CD4-positive, alpha-beta T cell treated with Interleukin-4 for 4 hours (primary cell): Measurements from ENCODE around the gene PPP2CA.
"Not testable (repeated sequence)": the region's sequence is repeated elsewhere in the genome, so short reads cannot be mapped to it uniquely, and the experiment has no call there.

Experiments used
- DNase-seq: peaks from one replicate; pipeline ENCODE4 v3.0.0-alpha.2; 2020

The PPP2CA gene

DNA sequence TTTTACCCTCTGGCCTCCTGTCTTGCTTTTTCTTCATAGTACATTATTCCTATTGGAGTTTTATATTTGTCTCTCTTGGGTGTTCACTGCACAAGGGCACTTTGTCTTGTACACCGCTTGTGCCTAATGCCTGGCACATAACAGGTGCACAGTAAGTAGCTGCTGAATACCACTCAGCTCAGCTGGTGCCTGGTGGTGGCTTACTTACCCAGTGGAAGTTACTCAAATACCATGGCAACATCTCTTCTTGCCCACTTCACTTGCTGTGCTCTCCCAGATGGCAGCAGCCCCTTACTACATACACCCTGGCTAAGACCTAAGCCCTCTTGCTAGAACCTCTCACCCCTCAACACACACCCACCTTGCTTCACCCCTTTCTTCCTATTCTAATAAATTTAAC lies 37.8 kb downstream of the PPP2CA start:
- DNase-seq: no peak

DNA sequence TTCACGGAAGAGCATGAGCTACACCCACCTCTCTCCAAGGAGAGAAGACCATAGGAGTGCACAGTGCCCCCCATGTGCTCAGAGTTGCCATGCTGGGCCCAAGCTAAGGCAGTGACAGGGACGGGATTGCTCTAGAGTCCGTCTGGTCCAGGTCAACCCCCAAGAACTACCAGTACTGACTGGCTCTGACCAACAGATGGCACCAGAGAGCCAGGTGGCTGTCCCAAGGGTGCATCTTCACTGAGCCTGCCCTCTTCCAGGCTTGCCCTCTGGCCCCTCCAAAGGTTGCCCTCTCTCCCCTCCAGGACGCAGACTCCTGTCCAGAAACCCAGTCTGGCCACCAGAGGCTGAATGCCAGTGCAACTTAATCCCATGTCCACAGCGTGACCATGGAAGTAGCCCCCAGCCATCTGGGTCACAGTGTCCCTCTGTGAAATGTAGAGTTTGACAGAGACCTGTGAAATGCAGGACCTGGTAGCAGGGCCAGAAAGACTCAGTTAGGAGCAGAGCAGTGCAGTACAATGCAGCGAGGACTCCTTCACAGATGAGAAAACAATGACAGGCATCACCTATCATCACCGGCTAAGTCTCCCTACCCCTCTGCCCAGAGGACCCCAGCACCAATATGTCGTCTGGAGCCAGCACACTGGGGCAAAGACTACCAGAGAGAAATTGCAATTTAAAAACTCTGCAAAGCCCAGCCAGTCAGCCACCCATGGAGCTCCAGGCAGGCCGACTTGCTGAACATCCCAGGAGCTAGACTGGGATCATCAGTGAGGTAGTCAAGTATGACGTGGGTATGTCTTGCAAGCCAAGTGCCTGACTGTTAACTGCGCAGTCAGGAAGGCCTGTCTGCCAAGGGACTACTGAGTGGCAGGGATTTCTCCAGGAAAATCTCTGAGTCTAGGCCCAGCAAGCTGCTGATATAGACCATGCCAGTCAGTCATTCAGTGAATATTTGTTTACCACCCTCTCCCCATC lies 41.4 kb downstream of the PPP2CA start:
- peak; percentile 74 for DNase-seq

DNA sequence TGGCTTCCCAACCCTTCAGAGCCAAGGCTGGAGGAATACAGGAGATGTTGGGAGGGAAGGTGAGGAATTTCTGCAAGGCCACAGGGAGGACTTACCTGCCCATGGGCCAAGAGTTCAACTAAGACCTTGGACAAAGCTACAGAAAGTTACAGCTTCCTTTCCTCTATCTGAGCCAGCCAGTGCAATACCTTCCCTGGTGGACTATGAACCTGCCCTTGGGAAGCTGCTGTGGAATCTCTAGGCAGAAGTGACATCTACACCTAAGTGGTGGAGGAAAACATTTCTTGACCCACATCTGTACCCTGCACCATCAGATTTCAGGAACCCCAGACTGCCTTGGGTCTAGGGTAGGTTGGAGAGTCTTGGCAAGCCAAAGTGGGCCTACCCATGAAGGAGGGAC lies 42.4 kb downstream of the PPP2CA start:
- DNase-seq: no peak

DNA sequence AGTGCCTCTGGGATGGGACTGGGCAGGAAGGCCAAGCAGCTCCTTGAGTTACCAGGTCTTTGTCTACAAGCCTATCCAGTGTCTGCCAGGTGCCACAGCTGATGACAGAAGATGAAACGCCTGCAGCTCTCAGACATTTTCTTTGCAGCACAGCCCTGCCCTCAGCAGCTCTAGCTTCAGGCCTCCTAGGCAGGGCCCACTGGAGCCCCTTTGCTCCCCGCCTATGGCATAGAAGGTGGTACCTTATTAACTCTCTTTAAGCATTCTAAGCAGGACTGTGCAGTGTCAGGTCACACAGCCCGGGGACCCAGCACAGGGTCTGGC lies 47.8 kb downstream of the PPP2CA start:
- DNase-seq: no peak

DNA sequence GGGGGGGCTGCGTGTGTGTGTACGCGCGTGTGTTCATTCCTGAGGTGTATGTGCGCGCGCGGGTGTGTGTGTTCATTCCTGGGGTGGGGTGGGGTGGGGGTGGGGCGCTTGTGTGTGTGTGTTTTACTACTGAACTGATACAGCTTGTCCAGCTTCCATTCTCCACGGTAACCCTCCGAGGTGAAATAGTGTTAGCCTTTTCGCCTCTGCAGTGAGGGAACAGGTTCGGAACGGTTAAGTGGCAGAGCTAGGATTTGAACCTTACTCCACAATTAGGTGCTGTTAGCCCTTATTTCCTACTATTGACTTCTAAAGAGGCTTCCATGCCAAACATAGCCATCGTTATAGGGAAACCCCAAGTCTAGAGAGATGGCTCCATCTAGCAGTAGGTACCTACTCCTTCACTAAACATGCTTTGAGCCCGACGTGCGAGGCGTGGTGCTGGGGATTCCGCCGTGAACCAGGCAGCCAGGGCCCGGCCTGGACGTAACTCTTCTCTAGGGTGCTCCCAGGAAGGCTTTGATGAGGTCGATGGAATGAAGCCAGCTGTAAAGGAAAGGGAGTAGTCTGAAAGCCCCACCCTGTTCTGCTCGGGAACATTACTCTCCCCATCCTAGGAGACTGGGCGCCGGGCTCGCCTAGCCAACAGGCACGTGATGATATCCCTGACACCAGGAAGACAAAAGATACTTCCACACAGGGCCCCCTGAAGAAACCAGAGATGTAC lies 48.3 kb downstream of the PPP2CA start:
- peak; percentile 6 for DNase-seq

DNA sequence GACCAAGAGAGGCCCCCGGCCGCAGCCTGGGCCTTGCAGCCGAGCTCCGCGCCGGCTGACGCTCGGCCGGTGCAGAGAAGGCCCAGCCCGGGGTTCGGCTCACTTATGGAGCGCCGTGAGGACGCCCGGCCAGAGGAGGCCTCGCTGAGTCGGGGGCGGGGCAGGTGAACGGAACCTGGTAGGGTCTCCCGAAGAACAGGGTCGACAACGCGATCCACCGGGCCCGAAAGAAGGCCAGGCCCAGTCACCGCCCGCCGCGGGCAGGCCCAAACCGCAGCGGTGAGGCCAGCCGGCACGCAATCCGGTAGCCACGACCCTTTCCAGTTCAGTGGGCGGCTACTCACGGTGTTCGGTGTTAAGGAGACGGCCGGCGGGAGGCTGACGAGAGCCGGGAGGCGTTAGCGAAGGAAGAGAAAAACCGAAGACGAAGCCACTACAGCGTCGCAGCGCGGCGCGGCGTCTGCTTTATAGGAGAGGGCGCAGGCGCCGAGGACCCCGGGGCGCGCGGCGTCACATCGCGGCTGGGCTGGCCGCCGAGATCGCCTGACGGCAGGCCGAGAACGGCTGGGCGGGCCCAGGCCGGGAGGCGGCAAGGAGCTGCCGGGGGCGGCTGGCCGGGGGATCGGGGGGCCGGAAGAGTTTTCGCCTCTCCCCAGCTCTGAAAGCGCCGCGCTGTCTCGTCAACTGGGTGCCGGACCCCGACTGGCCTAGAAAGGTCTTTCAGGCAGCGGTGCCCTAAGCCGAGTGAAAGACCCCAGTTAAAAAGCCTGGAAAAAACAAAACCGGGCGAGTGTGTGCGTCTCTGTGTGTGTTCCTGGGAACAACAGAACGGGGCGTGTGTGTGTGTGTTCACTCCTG lies 49.1 kb downstream of the PPP2CA start, which contains the start of gene SKP1:
TSS of gene SKP1 (minus strand) at position 440 of the 858 bp plus-strand sequence. CDS start 2,928 bp downstream, outside the sequence.
- peak; percentile 83 for DNase-seq

DNA sequence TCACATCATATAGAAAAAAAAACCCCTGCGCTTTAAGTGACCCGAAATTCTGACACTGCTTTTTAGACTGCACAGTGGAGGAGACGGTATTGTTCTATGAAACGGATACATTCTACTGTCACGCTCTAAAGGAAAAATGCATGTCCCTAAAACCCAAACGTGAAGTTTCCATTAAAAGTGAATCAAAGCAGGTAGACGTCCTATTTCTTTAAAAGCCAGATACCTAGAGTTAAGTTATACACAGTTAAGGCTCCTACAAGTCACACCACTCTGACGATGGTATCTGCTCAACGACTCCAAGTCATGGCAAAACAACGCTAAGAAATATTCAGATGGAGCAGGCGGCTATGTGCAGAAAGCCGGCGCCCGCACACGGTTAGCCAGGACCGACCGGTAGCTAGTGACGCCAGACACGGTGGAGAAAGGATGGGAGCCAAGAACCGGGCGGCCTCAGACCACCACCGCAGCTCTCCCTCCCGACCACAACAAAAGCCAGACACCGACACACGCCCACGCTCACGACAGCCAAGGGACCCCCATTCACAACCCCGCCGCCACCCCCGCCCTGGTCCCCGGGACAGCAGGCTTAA lies 49.9 kb downstream of the PPP2CA start:
- no peak for DNase-seq

DNA sequence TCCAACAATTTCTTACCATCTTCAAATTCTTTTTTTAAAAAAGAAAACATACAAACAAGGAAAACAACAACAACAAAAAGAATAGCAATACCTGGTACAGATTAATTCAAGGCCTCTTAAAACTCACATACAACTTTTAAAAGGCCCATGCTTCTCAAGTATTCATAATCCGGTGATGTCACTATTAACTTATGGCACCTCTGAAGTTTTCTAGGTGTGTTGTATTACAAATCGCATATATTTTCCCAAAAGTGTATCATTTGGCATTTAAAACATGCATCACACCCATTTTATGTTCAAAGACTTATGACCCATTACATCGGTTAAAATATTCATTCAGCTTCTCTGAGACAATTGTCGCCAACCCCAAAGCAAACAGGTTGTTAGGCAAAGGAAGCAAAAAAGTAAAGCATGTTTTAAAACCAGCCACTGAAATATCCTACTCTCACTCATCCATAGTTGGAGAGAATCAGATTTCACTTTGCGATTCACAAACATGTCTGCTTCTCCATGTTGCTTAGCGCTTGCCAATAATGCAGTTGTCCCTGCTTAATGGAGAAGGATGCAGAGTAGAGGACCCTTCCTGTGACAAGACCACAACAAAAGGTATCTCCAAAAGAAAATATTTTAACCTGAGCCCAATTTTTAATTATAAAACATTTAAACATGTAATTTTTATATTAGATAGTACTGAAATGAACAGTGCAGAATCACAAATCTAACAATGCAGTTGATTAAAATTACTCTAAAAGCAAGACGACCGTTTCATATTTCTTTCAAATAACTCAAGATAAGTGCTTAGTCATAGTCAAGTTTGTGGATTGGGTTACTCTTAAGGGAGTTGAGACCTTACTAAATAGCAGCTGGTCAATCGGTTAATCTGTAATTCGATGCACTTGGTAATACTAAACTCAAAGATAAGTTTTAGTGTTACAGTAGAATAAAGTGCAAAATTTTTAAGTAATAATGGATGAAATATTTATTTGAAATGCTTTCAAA lies 50.7 kb downstream of the PPP2CA start:
- peak; percentile 10 for DNase-seq

DNA sequence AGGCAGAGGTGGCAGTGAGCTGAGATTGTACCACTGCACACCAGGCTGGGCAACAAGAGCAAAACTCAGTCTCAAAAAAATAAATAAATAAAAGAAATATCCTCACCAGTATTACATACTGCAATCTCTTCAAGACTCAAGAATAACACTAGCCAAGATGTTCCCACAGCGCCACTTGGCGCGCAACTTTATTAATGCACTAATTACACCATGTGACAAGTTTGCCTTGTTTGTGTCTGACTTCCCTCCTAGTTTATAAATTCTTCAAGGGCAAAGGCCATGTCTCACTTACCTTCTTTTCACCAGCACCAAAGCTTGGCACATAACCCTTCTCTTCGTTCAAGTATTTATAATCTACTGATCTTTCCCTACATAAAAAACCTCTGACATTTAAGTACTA lies 53.9 kb downstream of the PPP2CA start:
- no peak for DNase-seq

DNA sequence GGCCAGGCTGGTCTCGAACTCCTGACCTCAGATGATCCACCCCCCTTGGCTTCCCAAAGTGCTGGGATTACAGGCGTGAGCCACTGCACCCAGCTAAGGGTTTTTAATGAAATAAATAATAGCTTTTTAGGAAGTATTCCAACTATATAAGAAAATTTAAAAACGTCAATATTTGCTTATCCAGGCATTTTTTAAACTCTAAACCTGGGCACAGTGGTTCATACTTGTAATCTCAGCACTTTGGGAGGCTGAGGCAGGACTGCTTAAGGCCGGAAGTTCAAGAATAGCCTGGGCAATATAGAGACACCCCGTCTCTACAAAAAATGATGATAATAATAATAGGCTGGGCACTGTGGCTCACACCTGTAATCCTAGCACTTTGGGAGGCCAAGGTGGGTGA lies 63.3 kb downstream of the PPP2CA start:
- DNase-seq: no peak

DNA sequence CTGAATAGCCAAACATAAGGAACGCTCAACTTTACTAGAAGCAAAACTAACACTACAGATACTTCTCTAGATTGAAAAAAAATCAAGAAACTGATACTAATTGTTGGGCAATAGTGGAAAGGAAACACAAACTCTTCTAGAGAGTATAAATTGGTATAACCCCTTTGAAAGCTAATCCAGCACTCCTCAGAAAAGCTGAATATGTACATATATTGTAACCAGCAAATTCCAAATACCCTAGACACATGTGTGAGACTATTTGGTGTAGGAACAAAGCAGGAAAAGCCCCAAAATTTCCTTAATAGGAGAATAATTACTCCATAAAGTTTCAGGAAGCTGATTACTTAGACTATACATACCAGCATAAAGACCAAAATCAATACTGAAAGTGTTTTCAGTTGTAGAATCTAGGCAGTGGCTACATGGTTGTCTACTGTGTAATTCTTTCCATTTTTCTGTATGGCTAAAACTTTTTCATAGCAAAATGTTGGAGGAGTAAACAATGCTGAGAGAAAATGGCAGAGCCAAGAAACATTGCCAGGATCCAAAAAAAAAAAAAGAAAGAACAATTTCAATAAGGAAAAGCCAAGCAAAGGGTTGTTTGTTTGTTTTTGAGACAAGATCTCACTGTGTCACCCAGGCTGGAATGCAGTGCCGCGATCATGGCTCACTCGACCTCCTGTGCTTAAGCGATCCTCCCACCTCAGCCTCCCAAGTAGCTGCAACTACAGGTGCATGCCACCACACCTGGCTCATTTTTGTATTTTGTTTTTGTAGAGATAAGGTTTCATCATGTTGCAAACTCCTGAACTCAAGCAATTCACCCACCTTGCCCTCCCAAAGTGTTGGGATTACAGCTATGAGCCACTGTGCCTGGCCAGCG lies 64.1 kb downstream of the PPP2CA start:
- no peak for DNase-seq

DNA sequence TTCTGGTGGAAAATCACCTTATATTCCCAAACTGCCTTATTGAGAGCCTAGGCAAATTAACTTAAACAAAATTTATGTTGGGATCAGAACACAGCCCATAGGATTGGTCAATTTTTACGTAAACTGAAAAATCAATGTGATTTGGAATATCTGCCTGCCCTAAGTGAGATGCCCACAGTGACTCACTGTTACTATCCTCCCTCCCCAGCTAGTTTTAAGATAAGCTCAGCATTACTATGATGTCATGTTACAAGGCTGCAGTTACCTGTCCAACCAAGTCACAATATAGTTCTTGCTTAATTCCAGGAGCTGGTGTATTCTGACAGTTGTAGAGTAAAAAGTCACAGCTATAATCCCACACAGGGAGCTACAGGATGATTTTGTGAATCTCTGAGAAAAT lies 72.2 kb downstream of the PPP2CA start:
- DNase-seq: no peak

DNA sequence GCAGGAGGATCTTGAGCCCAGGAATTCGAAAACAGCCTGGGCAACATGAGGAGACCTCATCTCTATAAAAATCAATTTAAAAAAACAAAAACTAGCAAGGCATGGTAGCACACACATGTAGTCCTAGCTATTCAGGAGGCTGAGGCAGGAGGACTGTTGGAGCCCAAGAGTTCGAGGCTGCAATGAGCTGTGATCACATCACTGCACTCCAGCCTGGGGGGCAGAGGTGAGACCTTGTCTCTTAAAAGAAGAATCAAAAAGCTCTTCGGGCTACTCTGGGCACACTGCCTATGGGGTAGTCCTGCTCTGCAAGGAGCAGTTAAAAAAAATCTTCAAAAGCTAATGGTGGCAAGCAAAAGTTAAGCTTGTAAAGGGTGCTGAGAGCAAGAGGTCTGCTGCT lies 72.6 kb downstream of the PPP2CA start:
- DNase-seq: no peak

DNA sequence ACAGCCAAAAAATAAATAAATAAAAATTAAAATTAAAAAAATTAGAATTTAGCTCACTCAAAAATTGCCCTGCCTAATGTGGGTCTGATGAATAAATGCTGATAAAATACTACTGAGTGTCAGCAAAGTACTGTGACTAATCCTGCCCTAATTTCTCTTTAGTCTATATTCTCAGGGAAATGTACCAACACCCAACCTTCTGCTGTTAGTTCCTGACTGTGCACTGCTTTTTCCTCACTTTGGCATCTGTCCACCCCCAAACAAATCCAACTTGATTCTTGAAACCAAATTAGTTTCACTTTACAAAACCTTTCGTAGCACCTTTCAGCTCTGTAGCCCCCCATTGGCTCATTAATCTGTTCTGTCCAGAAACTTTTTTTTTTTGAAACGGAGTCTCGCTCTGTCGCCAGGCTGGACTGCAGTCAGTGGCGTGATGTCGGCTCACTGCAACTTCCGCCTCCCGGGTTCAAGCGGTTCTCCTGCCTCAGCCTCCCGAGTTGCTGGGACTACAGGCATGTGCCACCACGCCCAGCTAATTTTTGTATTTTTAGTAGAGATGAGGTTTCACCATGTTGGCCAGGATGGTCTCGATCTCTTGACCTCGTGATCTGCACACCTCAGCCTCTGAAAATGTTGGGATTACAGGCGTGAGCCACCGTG lies 73.6 kb downstream of the PPP2CA start:
- not testable (repeated sequence) for DNase-seq

DNA sequence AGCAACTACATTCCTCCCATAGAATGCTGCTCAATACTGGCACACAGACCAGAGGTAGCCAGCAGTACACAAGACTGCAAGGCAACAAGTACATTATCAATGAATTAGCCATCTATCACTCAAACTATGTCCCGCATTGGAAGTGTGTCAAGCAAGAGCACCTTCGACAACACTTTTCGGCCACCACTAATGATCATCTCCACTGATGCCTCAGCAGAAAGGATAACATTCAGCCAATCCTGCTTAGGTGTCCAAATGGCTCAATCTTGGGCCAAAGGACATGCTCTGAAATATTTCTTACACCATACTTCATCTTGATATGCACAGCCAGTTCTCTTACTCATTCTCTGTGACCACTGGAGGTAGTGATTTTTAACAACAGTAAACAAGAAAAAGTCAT lies 74.2 kb downstream of the PPP2CA start:
- DNase-seq: no peak

DNA sequence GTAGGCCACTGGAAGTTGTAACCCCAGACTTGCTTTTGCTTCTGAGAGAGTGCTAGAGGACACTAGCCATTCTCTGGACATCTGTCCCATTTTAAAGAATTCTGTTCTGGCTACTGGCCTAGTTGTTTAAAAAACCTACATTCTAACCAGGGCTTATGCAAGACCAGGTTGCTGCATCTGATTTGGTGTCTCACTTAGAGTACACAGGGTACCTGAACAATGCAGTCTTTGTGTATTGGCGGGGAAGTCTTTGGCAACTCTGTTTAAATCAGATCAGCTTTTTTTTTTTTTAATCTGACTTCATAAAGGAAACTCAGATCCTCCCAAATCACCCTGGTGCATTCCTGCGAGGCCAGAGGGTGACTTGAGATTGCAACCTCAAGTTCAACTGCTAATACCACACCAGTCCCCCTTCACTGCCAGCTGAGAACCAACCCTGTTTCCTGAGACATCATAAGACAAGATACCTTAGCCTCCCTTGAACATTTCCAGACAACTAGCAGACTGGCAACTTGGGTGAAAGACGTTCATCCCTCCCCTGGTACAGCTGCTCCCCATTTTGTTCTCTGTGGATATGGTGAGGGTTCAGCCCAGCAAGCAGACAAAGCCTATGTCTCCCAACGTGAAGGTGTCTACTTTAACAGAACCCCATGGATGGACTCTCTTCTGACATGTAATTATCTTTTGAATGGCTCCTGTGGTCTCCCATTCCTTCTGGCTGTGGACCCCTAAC lies 76.1 kb downstream of the PPP2CA start:
- DNase-seq: no peak

DNA sequence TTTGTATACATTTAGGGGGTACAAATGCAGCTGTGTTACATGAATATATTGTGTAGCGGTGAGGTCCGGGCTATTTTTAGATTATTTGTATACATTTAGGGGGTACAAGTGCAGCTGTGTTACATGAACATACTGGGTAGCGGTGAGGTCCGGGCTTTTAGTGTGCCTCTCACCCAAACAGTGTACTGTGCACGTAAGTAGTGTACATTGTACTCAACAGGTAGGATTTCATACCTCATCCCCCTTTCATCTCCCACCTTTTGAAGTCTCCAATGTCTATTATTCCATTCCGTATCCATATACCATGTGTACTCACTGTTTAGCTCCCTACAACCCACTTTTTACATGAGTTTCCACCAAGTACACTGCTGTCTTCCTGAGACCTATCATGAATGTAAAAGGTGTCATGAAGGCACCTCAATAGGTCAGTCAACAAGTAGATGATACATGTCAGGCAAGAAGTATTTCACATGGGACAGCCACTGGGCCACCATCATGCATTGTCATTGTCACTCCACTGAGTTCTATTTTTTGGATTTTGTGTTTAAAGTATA lies 76.8 kb downstream of the PPP2CA start:
- no peak for DNase-seq

DNA sequence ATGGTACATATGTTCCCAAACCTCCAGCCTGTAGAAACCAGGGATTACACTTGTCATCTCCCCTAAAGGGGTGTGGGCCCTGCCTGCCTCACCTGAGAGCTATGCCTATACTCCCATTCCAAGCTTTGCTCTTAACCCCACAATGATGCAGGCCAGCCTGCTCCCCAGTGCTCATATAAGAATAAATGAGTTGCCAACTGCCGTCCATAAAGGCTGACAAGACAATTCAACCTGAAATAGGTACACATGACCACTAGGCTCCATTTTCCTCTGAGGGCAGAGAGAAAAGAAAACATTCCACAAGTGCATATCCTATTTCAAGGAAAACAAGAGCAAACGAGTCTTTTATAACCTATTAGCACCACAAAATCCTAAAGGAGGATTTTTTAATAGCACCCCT lies 77.6 kb downstream of the PPP2CA start:
- no peak for DNase-seq
